Nephron (organoid): ENCODE measurements around the gene MMP14.

Source experiments
- H3K27ac Mint-ChIP-seq, 3 experiments: 2 replicates each; pipeline ENCODE4 v1.8.0; 2020; ENCODE audit warnings: mixed read lengths in 3 of 3, mild to moderate bottlenecking in 2 of 3, moderate library complexity in 1 of 3
- H3K27me3 Mint-ChIP-seq: 2 replicates; pipeline ENCODE4 v1.8.0; 2021; ENCODE audit warnings: low read depth, mild to moderate bottlenecking, moderate library complexity, mixed read lengths
- H3K36me3 Mint-ChIP-seq: 2 replicates; pipeline ENCODE4 v1.8.0; 2020; ENCODE audit warnings: low read depth, mixed read lengths
- H3K4me1 Mint-ChIP-seq: 2 replicates; pipeline ENCODE4 v1.8.0; 2020; ENCODE audit warnings: mixed read lengths
- H3K4me3 Mint-ChIP-seq, 3 experiments: 2 replicates each; pipeline ENCODE4 v1.8.0; 2020; ENCODE audit warnings: mild to moderate bottlenecking in 3 of 3, mixed read lengths in 3 of 3, moderate library complexity in 2 of 3
- H3K9me3 Mint-ChIP-seq: 2 replicates; pipeline ENCODE4 v1.8.0; 2020; ENCODE audit warnings: mixed read lengths
- CTCF ChIP-seq, 3 experiments: fragments of 200-600 bp; sonication (generic); IDR thresholded peaks; one replicate each; pipeline ENCODE4 v1.5.0; 2021; ENCODE audit warnings: antibody characterized with exemption in 3 of 3; ENCODE audit not compliant: unreplicated experiment in 3 of 3

The MMP14 gene

GRCh38 chr14:22811722-22812121, 24.7 kb upstream of the MMP14 start:
- Mint-ChIP-seq H3K27ac (no peak overlapping the region), H3K9me3 (no peaks in the 10 kb centered on the region), H3K27me3 (no peaks in the 10 kb centered on the region), H3K36me3 (no peaks in the 10 kb centered on the region), H3K4me3 (no peak overlapping the region), H3K4me1 (peaks cover 31% of the 10 kb centered on the region)
- no peak for TF ChIP-seq CTCF (IDR thresholded peaks at IDR 0.05; ENCODE audit: unreplicated experiment in 3 of 3)

- no peaks in the 10 kb centered on the region for H3K36me3 Mint-ChIP-seq
- peaks cover 32% of the 10 kb centered on the region for H3K4me1 Mint-ChIP-seq
- H3K4me3 Mint-ChIP-seq: no peak overlapping the region
- no peaks in the 10 kb centered on the region for H3K9me3 Mint-ChIP-seq
- no peaks in the 10 kb centered on the region for H3K27me3 Mint-ChIP-seq
- peak overlapping the region in 1 of 3 experiments; percentile 24 for H3K27ac Mint-ChIP-seq
- no peak for TF ChIP-seq CTCF (IDR thresholded peaks at IDR 0.05; ENCODE audit: unreplicated experiment in 3 of 3)
Observed at GRCh38 chr14:22812744-22813143, 23.6 kb upstream of the MMP14 start.

- TF ChIP-seq CTCF (IDR thresholded peaks at IDR 0.05; ENCODE audit: unreplicated experiment in 3 of 3): no peak
- no peak overlapping the region for H3K4me3 Mint-ChIP-seq
- H3K27me3 Mint-ChIP-seq: no peaks in the 10 kb centered on the region
- no peaks in the 10 kb centered on the region for H3K9me3 Mint-ChIP-seq
- H3K36me3 Mint-ChIP-seq: no peaks in the 10 kb centered on the region
- H3K27ac Mint-ChIP-seq: peak overlapping the region in 1 of 3 experiments; percentile 24
- H3K4me1 Mint-ChIP-seq: peaks cover 35% of the 10 kb centered on the region
Observed at GRCh38 chr14:22813145-22813544, 23.2 kb upstream of the MMP14 start.

- peak overlapping the region in 1 of 3 experiments; percentile 75 for H3K4me3 Mint-ChIP-seq
- no peak for TF ChIP-seq CTCF (IDR thresholded peaks at IDR 0.05; ENCODE audit: unreplicated experiment in 3 of 3)
Observed at GRCh38 chr14:22814373-22814772, 22.0 kb upstream of the MMP14 start.

GRCh38 chr14:22814941-22815713, 21.3 kb upstream of the MMP14 start, which contains the start of gene SLC7A7:
Gene SLC7A7, minus strand, starts transcription at chr14:22815435. Its CDS starts 2,037 bp downstream, at chr14:22813398.
- peaks cover 50% of the 10 kb centered on the region for H3K4me1 Mint-ChIP-seq
- no peaks in the 10 kb centered on the region for H3K27me3 Mint-ChIP-seq
- no peaks in the 10 kb centered on the region for H3K36me3 Mint-ChIP-seq
- peak within 1 kb of the TSS; percentile 57 to 75 (median 62) for H3K4me3 Mint-ChIP-seq
- no peak for TF ChIP-seq CTCF (IDR thresholded peaks at IDR 0.05; ENCODE audit: unreplicated experiment in 3 of 3)
- peak within 1 kb of the TSS; percentile 83 to 94 (median 90) for H3K27ac Mint-ChIP-seq
- H3K9me3 Mint-ChIP-seq: no peaks in the 10 kb centered on the region

More at GRCh38 chr14:22814373-22814772, 22.0 kb upstream of the MMP14 start:
- Mint-ChIP-seq H3K4me1 (peaks cover 42% of the 10 kb centered on the region), H3K27me3 (no peaks in the 10 kb centered on the region), H3K9me3 (no peaks in the 10 kb centered on the region), H3K36me3 (no peaks in the 10 kb centered on the region), H3K27ac (peak overlapping the region in 2 of 3 experiments; percentile 83 to 94)
